Mesothelial cell of epicardium (in vitro differentiated cells): ENCODE data around the gene LMNB1. TPM values are rescaled to one million over a fixed set of nuclear protein-coding genes. Genes with fewer than 3 reads are reported as not detected.
"Not testable (repeated sequence)": the region's sequence is repeated elsewhere in the genome, so short reads cannot be mapped to it uniquely, and the experiment has no call there.

ENCODE experiments used
- DNase-seq, 2 experiments: peaks; one replicate each; pipeline ENCODE4 v3.0.0; 2021; ENCODE audit warnings: low spot score in 2 of 2; ENCODE audit not compliant: unreplicated experiment in 2 of 2
- H3K27ac Mint-ChIP-seq: 2 replicates; pipeline ENCODE4 v1.8.0; 2021; ENCODE audit warnings: mixed read lengths
- H3K27me3 Mint-ChIP-seq: 2 replicates; pipeline ENCODE4 v1.8.0; 2021; ENCODE audit warnings: low read depth, mixed read lengths
- H3K36me3 Mint-ChIP-seq: 2 replicates; pipeline ENCODE4 v1.8.0; 2021; ENCODE audit warnings: mixed read lengths
- H3K4me1 Mint-ChIP-seq: 2 replicates; pipeline ENCODE4 v1.8.0; 2021; ENCODE audit warnings: mixed read lengths
- H3K4me3 Mint-ChIP-seq: 2 replicates; pipeline ENCODE4 v1.8.0; 2021; ENCODE audit warnings: mild to moderate bottlenecking, moderate library complexity, mixed read lengths
- H3K9me3 Mint-ChIP-seq: 2 replicates; pipeline ENCODE4 v1.8.0; 2021; ENCODE audit warnings: mixed read lengths
- total RNA-seq: library from RNA; stranded (reverse); gene quantifications from 3 replicates; pipeline ENCODE4 v1.2.1, GENCODE V29; 2021
- TF ChIP-seq, protein P1 (sequence below): fragments of 200-600 bp; sonication (generic); IDR thresholded peaks from one replicate; pipeline ENCODE4 v1.5.0; 2021; ENCODE audit warnings: antibody characterized with exemption; ENCODE audit not compliant: unreplicated experiment

LMNB1 gene
- total RNA-seq, 1 donor from 2014 or later: 84.4 TPM

DNA sequence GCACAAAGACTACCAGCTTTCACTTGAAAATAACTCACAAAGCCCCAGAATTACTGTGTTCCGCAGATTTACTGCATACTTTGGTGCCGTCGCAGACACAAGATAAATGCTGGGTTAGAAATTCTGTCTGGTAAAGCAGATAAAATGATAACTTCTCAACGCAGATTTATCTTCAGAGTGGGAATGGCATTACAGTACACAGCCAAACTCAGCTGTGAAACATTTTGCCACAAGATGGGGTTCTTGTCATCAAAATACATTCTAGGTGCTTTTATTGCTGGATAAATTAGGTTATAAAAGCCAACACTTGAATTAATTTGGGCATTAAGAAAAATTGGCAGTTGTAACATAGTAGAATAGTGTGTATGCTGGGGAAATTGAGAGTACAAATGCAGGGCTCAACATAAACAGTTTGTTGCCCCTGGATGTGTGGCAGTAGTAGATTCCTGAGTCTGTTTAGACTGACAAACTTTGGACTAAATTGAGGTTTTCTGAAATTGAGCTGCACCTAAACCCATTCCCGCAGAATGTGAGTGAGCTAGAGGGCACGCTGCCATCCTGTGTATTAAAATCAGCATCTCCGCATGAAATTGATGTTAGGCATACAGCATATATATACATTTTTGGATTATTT lies 61.1 kb downstream of the LMNB1 start:
- Mint-ChIP-seq H3K4me1 (peaks cover 35% of the 10 kb centered on the region), H3K27me3 (peaks cover 21% of the 10 kb centered on the region), H3K36me3 (peaks cover 29% of the 10 kb centered on the region), H3K27ac (peak overlapping the region; percentile 23), H3K4me3 (no peak overlapping the region), H3K9me3 (no peaks in the 10 kb centered on the region)
- TF ChIP-seq, protein P1, sequence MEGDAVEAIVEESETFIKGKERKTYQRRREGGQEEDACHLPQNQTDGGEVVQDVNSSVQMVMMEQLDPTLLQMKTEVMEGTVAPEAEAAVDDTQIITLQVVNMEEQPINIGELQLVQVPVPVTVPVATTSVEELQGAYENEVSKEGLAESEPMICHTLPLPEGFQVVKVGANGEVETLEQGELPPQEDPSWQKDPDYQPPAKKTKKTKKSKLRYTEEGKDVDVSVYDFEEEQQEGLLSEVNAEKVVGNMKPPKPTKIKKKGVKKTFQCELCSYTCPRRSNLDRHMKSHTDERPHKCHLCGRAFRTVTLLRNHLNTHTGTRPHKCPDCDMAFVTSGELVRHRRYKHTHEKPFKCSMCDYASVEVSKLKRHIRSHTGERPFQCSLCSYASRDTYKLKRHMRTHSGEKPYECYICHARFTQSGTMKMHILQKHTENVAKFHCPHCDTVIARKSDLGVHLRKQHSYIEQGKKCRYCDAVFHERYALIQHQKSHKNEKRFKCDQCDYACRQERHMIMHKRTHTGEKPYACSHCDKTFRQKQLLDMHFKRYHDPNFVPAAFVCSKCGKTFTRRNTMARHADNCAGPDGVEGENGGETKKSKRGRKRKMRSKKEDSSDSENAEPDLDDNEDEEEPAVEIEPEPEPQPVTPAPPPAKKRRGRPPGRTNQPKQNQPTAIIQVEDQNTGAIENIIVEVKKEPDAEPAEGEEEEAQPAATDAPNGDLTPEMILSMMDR: no peak
- DNase-seq: no peak

DNA sequence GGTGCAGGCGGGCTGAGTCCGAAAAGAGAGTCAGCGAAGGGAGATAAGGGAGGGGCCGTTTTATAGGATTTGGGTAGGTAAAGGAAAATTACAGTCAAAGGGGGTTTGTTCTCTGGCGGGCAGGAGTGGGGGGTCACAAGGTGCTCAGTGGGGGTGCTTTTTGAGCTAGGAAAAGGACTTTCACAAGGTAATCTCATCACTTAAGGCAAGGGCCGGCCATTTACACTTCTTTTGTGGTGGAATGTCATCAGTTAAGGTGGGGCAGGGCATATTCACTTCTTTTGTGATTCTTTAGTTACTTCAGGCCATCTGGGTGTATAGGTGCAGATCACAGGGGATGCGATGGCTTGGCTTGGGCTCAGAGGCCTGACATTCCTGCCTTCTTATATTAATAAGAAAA lies 62.5 kb downstream of the LMNB1 start:
- not testable (repeated sequence) for H3K27ac Mint-ChIP-seq

DNA sequence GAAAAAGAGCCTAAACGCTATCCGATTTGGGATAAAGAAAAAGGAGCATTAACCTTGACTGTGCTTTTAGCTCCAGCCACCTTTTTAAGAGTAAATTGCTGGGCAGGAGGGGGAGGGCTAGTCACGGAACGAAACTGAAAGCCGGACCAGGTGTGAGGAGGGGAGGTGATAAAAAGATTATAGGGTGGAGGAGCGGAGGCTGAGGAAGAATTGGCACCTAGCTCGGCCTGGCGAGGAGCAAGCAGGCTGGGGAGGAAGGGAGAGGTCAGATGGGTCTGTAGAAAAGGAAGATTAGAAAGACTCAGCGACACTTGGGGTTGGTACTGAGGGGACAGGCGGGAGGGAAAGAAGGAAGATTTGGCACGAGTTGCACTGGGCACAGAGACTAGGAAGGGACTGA lies 66.4 kb downstream of the LMNB1 start:
- H3K27me3 Mint-ChIP-seq: peaks cover 42% of the 10 kb centered on the region
- not testable (repeated sequence) for DNase-seq, H3K27ac Mint-ChIP-seq, H3K36me3 Mint-ChIP-seq, H3K9me3 Mint-ChIP-seq
- H3K4me1 Mint-ChIP-seq: peaks cover 67% of the 10 kb centered on the region
- peak overlapping the region; percentile 20 for H3K4me3 Mint-ChIP-seq

More for the DNA sequence above, 62.5 kb downstream of the LMNB1 start:
- DNase-seq, H3K4me3 Mint-ChIP-seq, H3K9me3 Mint-ChIP-seq: not testable (repeated sequence)
- peaks cover 43% of the 10 kb centered on the region for H3K4me1 Mint-ChIP-seq
- H3K27me3 Mint-ChIP-seq: peaks cover 35% of the 10 kb centered on the region
- peaks cover 16% of the 10 kb centered on the region for H3K36me3 Mint-ChIP-seq

DNA sequence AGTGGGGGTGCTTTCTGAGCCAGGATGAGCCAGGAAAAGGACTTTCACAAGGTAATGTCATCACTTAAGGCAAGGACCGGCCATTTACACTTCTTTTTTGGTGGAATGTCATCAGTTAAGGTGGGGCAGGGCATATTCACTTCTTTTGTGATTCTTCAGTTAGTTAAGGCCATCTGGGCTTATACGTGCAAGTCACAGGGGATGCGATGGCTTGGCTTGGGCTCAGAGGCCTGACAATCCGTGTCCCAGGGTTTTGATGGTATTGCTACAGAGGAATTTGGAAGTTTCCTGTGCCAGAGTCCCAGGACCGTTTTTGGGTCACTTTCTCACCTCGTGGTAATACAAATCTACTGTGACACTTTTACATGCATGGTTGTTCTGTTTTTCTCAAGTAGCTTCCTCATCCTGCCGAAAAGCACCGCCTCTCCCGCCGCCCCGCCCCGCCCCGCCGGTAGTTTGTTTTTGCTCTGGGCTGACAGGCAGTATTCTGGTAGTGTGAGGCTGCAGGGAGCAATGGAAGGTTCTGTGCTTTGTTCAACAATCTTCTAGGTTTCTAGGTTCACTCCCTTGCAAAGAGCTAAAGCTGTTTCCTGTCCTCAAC lies 68.6 kb downstream of the LMNB1 start:
- not testable (repeated sequence) for H3K4me3 Mint-ChIP-seq, DNase-seq, H3K36me3 Mint-ChIP-seq, H3K9me3 Mint-ChIP-seq, H3K27ac Mint-ChIP-seq
- peaks cover 42% of the 10 kb centered on the region for H3K27me3 Mint-ChIP-seq
- peaks cover 64% of the 10 kb centered on the region for H3K4me1 Mint-ChIP-seq

DNA sequence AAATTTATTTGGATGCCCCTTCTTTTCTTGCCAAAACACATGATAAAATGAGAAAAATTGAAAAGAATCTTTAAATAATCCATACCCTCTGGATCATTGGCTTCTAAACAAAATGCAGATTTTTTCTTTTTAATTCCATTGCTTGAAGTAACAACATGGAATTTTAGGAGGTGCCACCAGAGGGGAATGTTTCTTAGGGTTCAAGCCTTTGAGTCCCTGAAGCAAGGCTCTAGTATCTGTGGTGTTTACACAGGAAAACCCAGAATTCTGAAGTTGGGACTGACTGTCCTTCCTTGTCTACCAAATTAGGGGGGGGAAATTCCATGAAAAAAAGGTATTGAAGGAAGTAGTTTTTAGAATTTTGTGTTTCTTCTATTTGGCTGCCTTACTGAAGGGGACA lies 69.4 kb downstream of the LMNB1 start:
- Mint-ChIP-seq H3K4me1 (peaks cover 62% of the 10 kb centered on the region), H3K27ac (peak overlapping the region; percentile 11), H3K36me3 (peaks cover 2% of the 10 kb centered on the region), H3K4me3 (no peak overlapping the region), H3K9me3 (no peaks in the 10 kb centered on the region), H3K27me3 (peaks cover 37% of the 10 kb centered on the region)
- DNase-seq: no peak
- TF ChIP-seq, protein P1: no peak

DNA sequence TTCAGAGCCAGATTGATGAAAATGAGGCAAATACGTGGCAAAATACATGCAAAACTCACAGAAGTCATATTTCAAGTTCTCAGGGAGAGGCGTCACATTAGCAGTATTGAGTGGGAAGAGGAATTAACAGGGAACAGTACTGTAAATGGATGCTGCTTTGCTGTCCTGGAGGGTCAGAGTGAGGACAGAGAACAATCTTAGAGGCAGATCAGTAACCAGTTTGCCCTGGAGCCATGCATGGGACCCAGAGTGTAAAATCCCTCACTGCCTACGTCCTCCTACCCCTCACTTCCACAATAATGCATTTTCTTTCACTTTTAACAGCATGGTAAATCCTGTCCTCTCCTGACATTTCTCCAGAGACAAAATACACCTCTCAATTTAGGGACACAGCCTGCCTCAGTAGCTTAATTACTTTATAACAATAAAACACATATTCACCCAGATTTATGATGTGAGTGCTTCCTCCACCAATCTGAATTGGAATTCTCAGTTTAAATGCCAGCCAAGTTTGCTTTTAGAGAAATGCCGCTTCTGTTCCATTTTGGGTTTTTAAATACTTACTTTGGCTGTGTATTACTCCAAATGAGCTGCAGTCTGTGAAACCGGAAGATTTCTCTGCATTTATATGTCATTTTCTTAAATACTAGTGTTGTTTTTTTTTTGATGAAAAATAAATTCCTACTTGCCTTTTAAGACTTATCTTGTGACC lies 70.0 kb downstream of the LMNB1 start:
- H3K36me3 Mint-ChIP-seq: no peaks in the 10 kb centered on the region
- H3K4me1 Mint-ChIP-seq: peaks cover 65% of the 10 kb centered on the region
- no peaks in the 10 kb centered on the region for H3K9me3 Mint-ChIP-seq
- TF ChIP-seq, protein P1: no peak
- DNase-seq: no peak
- no peak overlapping the region for H3K4me3 Mint-ChIP-seq
- H3K27me3 Mint-ChIP-seq: peaks cover 32% of the 10 kb centered on the region
- peak overlapping the region; percentile 68 for H3K27ac Mint-ChIP-seq

DNA sequence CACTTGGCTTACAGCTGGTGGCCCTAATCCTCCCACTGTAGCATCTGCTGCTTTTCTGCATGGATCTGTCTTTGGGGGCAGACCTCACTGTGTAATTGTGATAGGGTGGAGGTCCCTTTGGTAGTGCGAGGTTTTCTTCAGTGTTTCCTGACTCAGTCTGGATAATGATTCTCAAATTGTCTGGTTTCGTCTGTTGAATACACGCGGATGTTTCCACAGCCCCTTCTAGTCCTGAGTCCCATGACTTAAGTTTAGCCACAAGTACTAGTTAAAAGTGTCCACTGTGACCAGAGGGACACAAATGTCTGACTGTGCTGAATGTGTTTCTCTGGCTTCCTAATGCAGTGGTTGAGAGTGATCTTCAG lies 70.5 kb downstream of the LMNB1 start:
- Mint-ChIP-seq H3K27ac (peak overlapping the region; percentile 68), H3K4me3 (no peak overlapping the region), H3K4me1 (peaks cover 68% of the 10 kb centered on the region), H3K9me3 (no peaks in the 10 kb centered on the region), H3K27me3 (peaks cover 27% of the 10 kb centered on the region), H3K36me3 (no peaks in the 10 kb centered on the region)
- TF ChIP-seq, protein P1: no peak
- no peak for DNase-seq
